ENCODE measurements around the gene GTF2H1.

DNA sequence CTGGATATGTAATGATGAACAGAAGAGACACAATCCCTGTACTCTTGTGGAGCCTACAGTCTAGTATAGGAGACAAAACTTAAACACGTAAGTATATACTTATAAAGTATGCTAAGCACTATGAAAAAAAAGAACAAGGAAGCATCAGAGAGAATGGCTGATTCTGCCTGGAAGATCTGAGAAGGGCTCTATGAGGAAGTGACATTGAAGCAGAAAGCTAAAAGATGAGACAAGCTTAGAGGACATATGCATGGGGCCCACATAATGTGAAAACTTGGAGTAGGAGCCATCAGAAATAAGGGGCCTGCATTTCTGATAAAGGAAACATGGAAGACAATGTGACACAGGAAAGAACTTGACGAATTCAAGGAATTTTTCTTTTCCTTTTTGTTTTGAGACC lies 39.7 kb upstream of the GTF2H1 start:
- TF ChIP-seq, protein P1, sequence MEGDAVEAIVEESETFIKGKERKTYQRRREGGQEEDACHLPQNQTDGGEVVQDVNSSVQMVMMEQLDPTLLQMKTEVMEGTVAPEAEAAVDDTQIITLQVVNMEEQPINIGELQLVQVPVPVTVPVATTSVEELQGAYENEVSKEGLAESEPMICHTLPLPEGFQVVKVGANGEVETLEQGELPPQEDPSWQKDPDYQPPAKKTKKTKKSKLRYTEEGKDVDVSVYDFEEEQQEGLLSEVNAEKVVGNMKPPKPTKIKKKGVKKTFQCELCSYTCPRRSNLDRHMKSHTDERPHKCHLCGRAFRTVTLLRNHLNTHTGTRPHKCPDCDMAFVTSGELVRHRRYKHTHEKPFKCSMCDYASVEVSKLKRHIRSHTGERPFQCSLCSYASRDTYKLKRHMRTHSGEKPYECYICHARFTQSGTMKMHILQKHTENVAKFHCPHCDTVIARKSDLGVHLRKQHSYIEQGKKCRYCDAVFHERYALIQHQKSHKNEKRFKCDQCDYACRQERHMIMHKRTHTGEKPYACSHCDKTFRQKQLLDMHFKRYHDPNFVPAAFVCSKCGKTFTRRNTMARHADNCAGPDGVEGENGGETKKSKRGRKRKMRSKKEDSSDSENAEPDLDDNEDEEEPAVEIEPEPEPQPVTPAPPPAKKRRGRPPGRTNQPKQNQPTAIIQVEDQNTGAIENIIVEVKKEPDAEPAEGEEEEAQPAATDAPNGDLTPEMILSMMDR (IDR thresholded peaks at IDR 0.05): no peak
- no peak for TF ChIP-seq EZH2 (IDR thresholded peaks at IDR 0.05; ENCODE audit: borderline replicate concordance, insufficient read depth, low read depth, low read length, poor library complexity, severe bottlenecking)
